Measurements from ENCODE around the gene RBM22.

DNA sequence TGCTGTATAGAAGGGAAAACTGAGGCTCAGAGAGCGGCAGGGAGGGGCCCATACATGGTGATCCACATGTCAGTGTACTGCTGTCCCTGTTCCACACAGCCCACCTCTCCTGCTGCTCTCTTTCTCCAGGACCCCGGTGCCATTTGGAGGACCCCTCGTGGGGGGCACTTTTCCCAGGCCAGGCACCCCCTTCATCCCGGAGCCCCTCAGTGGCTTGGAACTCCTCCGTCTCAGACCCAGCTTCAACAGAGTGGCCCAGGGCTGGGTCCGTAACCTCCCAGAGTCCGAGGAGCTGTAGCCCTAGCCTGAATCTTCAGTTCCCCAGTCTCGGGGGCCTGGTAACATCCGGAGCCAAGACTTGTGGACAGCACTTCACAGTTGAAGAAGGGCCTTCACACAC, 24.3 kb downstream of the RBM22 start:
- TF ChIP-seq, protein P1, sequence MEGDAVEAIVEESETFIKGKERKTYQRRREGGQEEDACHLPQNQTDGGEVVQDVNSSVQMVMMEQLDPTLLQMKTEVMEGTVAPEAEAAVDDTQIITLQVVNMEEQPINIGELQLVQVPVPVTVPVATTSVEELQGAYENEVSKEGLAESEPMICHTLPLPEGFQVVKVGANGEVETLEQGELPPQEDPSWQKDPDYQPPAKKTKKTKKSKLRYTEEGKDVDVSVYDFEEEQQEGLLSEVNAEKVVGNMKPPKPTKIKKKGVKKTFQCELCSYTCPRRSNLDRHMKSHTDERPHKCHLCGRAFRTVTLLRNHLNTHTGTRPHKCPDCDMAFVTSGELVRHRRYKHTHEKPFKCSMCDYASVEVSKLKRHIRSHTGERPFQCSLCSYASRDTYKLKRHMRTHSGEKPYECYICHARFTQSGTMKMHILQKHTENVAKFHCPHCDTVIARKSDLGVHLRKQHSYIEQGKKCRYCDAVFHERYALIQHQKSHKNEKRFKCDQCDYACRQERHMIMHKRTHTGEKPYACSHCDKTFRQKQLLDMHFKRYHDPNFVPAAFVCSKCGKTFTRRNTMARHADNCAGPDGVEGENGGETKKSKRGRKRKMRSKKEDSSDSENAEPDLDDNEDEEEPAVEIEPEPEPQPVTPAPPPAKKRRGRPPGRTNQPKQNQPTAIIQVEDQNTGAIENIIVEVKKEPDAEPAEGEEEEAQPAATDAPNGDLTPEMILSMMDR (IDR thresholded peaks at IDR 0.05; ENCODE audit: poor library complexity): no peak
- no peak for TF ChIP-seq EZH2phosphoT487 (IDR thresholded peaks at IDR 0.05; ENCODE audit: low read depth, severe bottlenecking, unreplicated experiment)
